Measurements from ENCODE around the gene STYK1.

The STYK1 gene

DNA sequence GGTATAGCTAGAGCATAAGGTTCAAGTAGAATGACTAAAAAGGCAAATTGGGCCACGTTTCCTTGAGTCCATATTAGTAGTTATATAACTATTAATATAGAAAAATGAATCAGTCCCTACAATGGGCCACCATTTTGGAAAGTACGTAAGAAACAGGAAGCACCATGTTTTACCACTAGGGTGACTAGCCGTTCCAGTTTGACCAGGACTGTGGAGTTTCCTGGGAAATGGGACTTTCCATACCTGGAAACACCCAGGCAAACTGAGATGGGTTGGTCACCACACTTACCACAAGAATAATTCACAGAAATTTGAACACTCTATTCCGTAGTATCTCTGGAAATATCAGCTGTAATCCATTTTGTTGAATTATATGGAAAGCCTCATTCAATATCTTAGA, 58.3 kb downstream of the STYK1 start:
- Histone ChIP-seq H3K4me3 (ENCODE audit: insufficient read depth, low read length, poor library complexity, severe bottlenecking) (no peak overlapping the region), H3K27ac (ENCODE audit: low read depth, low read length) (no peak overlapping the region), H3K4me2 (ENCODE audit: low read depth, low read length, poor library complexity, severe bottlenecking) (no peak overlapping the region), H3K36me3 (ENCODE audit: low read length) (no peaks in the 10 kb centered on the region), H3K79me2 (ENCODE audit: insufficient read depth, low read length) (peaks cover 14% of the 10 kb centered on the region), H3K9ac (ENCODE audit: low read length) (no peak overlapping the region), H3K27me3 (ENCODE audit: low read length) (no peaks in the 10 kb centered on the region), H4K20me1 (ENCODE audit: low read depth, low read length) (no peaks in the 10 kb centered on the region), H3K9me3 (ENCODE audit: insufficient read depth, low read length) (no peaks in the 10 kb centered on the region), H3K9me2 (replicated peaks; ENCODE audit: insufficient read depth, low read length) (no peaks in the 10 kb centered on the region), H2AFZ (ENCODE audit: low read depth, low read length, severe bottlenecking) (no peak overlapping the region), H3F3A (ENCODE audit: insufficient read depth) (no peaks in the 10 kb centered on the region)
- TF ChIP-seq EZH2phosphoT487 (conservative IDR thresholded peaks at IDR 0.05; ENCODE audit: low read length): no peak
- TF ChIP-seq, protein P1, sequence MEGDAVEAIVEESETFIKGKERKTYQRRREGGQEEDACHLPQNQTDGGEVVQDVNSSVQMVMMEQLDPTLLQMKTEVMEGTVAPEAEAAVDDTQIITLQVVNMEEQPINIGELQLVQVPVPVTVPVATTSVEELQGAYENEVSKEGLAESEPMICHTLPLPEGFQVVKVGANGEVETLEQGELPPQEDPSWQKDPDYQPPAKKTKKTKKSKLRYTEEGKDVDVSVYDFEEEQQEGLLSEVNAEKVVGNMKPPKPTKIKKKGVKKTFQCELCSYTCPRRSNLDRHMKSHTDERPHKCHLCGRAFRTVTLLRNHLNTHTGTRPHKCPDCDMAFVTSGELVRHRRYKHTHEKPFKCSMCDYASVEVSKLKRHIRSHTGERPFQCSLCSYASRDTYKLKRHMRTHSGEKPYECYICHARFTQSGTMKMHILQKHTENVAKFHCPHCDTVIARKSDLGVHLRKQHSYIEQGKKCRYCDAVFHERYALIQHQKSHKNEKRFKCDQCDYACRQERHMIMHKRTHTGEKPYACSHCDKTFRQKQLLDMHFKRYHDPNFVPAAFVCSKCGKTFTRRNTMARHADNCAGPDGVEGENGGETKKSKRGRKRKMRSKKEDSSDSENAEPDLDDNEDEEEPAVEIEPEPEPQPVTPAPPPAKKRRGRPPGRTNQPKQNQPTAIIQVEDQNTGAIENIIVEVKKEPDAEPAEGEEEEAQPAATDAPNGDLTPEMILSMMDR (IDR thresholded peaks at IDR 0.05; ENCODE audit: insufficient read depth, low read length, poor library complexity, severe bottlenecking): no peak

DNA sequence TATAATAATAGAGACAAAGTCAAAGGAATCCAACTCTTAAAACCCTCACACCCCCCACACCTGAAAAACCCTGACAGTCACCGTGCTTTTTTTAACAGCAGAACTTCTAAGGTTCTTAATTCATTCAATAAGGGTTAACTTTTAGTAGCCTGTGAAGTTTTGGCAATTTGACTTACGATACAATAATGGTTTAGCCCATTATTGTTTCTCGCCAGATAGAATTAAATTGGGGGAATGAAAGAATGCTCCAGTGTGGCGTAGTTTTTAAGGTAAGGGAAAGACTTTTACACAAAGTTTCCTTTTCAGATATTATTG, 59.8 kb downstream of the STYK1 start:
- H3K27ac ChIP-seq (ENCODE audit: low read depth, low read length): peak overlapping the region; percentile 45; the same call in 1 of the 2 replicates
- H3K27me3 ChIP-seq (ENCODE audit: low read length): no peaks in the 10 kb centered on the region
- TF ChIP-seq EZH2phosphoT487 (conservative IDR thresholded peaks at IDR 0.05; ENCODE audit: low read length): no peak
- TF ChIP-seq, protein P1 (IDR thresholded peaks at IDR 0.05; ENCODE audit: insufficient read depth, low read length, poor library complexity, severe bottlenecking): no peak

DNA sequence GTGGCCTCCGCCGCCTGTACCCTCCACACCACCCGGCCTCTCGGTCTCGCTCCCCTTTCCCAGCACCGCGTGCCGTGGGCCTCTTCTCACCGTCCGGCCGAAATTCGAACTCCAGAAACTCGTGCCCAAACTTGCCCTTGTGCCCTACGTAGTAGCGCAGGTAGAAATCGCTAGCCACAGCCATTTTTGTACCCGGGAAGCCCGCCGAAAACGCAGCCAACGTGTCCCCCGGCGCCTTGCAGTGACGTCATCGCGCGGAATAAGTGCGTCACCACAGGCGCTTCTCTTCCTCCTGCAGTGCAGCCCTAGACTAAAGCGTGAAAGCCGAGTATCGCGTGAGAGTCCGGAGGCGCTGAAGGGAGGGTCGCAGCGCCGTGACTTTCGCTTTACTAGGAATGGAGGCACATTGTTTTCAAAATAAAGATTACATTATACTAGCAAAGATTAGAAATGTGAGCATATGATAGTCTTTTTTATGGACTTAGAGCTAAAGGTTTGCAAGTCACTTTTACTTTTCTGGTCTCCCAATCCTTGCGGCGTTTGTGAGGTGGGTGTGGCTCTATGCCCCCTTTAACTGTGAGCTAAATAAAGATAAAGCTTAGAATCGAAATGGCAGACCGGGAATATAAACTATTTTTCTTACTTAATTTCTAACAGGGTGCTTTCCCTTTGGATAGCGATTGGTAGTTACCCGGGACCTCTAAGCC, 60.4 kb downstream of the STYK1 start, which contains the start of gene MAGOHB:
TSS of gene MAGOHB (minus strand) at position 261 of the 707 bp plus-strand sequence. CDS start at position 184, 77 bp downstream.
- Histone ChIP-seq H3K4me2 (ENCODE audit: low read depth, low read length, poor library complexity, severe bottlenecking) (peak within 1 kb of the TSS; percentile 91), H3K9ac (ENCODE audit: low read length) (peak within 1 kb of the TSS; percentile 81), H3K27ac (ENCODE audit: low read depth, low read length) (peak within 1 kb of the TSS; percentile 48), H3K36me3 (ENCODE audit: low read length) (no peaks in the 10 kb centered on the region), H3F3A (ENCODE audit: insufficient read depth) (no peaks in the 10 kb centered on the region), H3K27me3 (ENCODE audit: low read length) (no peaks in the 10 kb centered on the region), H3K79me2 (ENCODE audit: insufficient read depth, low read length) (peaks cover 14% of the 10 kb centered on the region), H3K9me2 (replicated peaks; ENCODE audit: insufficient read depth, low read length) (no peaks in the 10 kb centered on the region), H3K9me3 (ENCODE audit: insufficient read depth, low read length) (no peaks in the 10 kb centered on the region), H2AFZ (ENCODE audit: low read depth, low read length, severe bottlenecking) (peak within 1 kb of the TSS; percentile 89), H4K20me1 (ENCODE audit: low read depth, low read length) (no peaks in the 10 kb centered on the region), H3K4me3 (ENCODE audit: insufficient read depth, low read length, poor library complexity, severe bottlenecking) (peak within 1 kb of the TSS; percentile 85)
- TF ChIP-seq, protein P1 (IDR thresholded peaks at IDR 0.05; ENCODE audit: insufficient read depth, low read length, poor library complexity, severe bottlenecking): no peak
- TF ChIP-seq EZH2phosphoT487 (conservative IDR thresholded peaks at IDR 0.05; ENCODE audit: low read length): no peak

More for the DNA sequence above, 59.8 kb downstream of the STYK1 start:
- peak overlapping the region; percentile 81 for H3K9ac ChIP-seq (ENCODE audit: low read length)
- no peaks in the 10 kb centered on the region for H4K20me1 ChIP-seq (ENCODE audit: low read depth, low read length)
- H3K4me3 ChIP-seq (ENCODE audit: insufficient read depth, low read length, poor library complexity, severe bottlenecking): peak overlapping the region; percentile 85
- H2AFZ ChIP-seq (ENCODE audit: low read depth, low read length, severe bottlenecking): peak overlapping the region; percentile 89
- H3K9me3 ChIP-seq (ENCODE audit: insufficient read depth, low read length): no peaks in the 10 kb centered on the region
- H3K36me3 ChIP-seq (ENCODE audit: low read length): no peaks in the 10 kb centered on the region
- H3F3A ChIP-seq (ENCODE audit: insufficient read depth): no peaks in the 10 kb centered on the region
- peaks cover 14% of the 10 kb centered on the region for H3K79me2 ChIP-seq (ENCODE audit: insufficient read depth, low read length)
- no peaks in the 10 kb centered on the region for H3K9me2 ChIP-seq (replicated peaks; ENCODE audit: insufficient read depth, low read length)
- H3K4me2 ChIP-seq (ENCODE audit: low read depth, low read length, poor library complexity, severe bottlenecking): peak overlapping the region; percentile 91
